Tibial nerve (tissue), 4 donors: ENCODE results near the gene CAMKK2. TPM values are rescaled to one million over a fixed set of nuclear protein-coding genes. Genes with fewer than 3 reads are reported as not detected.

Experiments used
- DNase-seq, 2 donors: peaks; one replicate each; pipeline ENCODE4 v3.0.0-alpha.2; 2019; ENCODE audit warnings: low spot score in 2 of 2
- H3K27ac ChIP-seq, 4 donors: fragments of 200-600 bp; sonication (generic) in 3 of 4; one replicate each; pipeline ENCODE4 v1.5.1; 2017 to 2019; ENCODE audit warnings: mild to moderate bottlenecking in 1 of 4
- H3K27me3 ChIP-seq, 2 donors: fragments of 200-600 bp; sonication (generic) in 1 of 2; one replicate each; pipeline versions ENCODE4 v1.5.1 to v1.6.0; 2017 to 2019
- H3K36me3 ChIP-seq, 3 donors: fragments of 200-600 bp; sonication (generic); one replicate each; pipeline ENCODE4 v1.5.1; 2018 to 2019
- H3K4me1 ChIP-seq, 4 donors: fragments of 200-600 bp; sonication (generic) in 3 of 4; one replicate each; pipeline ENCODE4 v1.5.1; 2017 to 2019
- H3K4me3 ChIP-seq, 4 donors: fragments of 200-600 bp; sonication (generic) in 3 of 4; one replicate each; pipeline ENCODE4 v1.5.1; 2017 to 2019; ENCODE audit warnings: mild to moderate bottlenecking in 1 of 4, moderate library complexity in 1 of 4
- H3K9me3 ChIP-seq, 4 donors: fragments of 200-600 bp; sonication (generic) in 3 of 4; one replicate each; pipeline ENCODE4 v1.5.1; 2017 to 2019
- CTCF ChIP-seq, 5 experiments: fragments of 200-600 bp in 3 of 5; fragments of 450-650 bp in 2 of 5; sonication (generic) in 3 of 5; IDR thresholded peaks; one replicate each; pipeline ENCODE4 v1.5.1; 2016 to 2019; ENCODE audit warnings: antibody characterized with exemption in 5 of 5, mild to moderate bottlenecking in 3 of 5, moderate library complexity in 2 of 5
- EP300 ChIP-seq, 2 donors: sonication (generic); formaldehyde crosslinking; IDR thresholded peaks; one replicate each; pipeline ENCODE4 v1.6.1; 2017; ENCODE audit warnings: antibody characterized with exemption in 2 of 2, mild to moderate bottlenecking in 1 of 2
- POLR2A ChIP-seq, 2 donors: fragments of 450-650 bp; IDR thresholded peaks; one replicate each; pipeline ENCODE4 v1.6.1; 2017; ENCODE audit warnings: antibody characterized with exemption in 2 of 2, mild to moderate bottlenecking in 2 of 2, moderate library complexity in 2 of 2
- WGBS, 2 donors: methylation state at CpG; one replicate each; pipeline ENCODE4 v1.1.5; 2018; 5-methylcytosine and 5-hydroxymethylcytosine counted together
- total RNA-seq, 4 donors: library from RNA; depleted of rRNA; stranded (reverse); fragments of >200 nt; gene quantifications; one replicate each; pipeline ENCODE4 v1.1.0, GENCODE V29; 2016

Gene CAMKK2
- total RNA-seq, 4 donors from 2014 or later = 31.0 to 39.9 (median 32.9) TPM

GRCh38 chr12:121277374-121277759, 19.1 kb downstream of the CAMKK2 start:
- H3K27ac ChIP-seq = no peak overlapping the region
- no peak overlapping the region for H3K4me3 ChIP-seq
- H3K36me3 ChIP-seq = peaks cover 0 to 34% (median 0%) of the 10 kb centered on the region in 3 donors
- DNase-seq = no peak
- H3K9me3 ChIP-seq = no peaks in the 10 kb centered on the region
- peaks cover 0 to 17% (median 5%) of the 10 kb centered on the region in 4 donors for H3K4me1 ChIP-seq
- TF ChIP-seq CTCF (IDR thresholded peaks at IDR 0.05) (no peak), EP300 (IDR thresholded peaks at IDR 0.05) (no peak), POLR2A (IDR thresholded peaks at IDR 0.05) (no peak)
- H3K27me3 ChIP-seq = no peaks in the 10 kb centered on the region
- 88 to 95% methylated on average over 6 of the region's 6 CpGs for WGBS, 2 donors

- no peak for TF ChIP-seq POLR2A (IDR thresholded peaks at IDR 0.05)
- no peak for TF ChIP-seq EP300 (IDR thresholded peaks at IDR 0.05)
- no peak for TF ChIP-seq CTCF (IDR thresholded peaks at IDR 0.05)
- 97 to 98% methylated on average over 19 to 26 of the region's 35 CpGs for WGBS, 2 donors
- H3K27me3 ChIP-seq = no peaks in the 10 kb centered on the region
- H3K9me3 ChIP-seq = no peaks in the 10 kb centered on the region
- H3K27ac ChIP-seq = no peak overlapping the region
- DNase-seq = no peak
- peaks cover 0 to 7% (median under 1%) of the 10 kb centered on the region in 4 donors for H3K4me1 ChIP-seq
- no peak overlapping the region for H3K4me3 ChIP-seq
- peaks cover 0 to 62% (median 0%) of the 10 kb centered on the region in 3 donors for H3K36me3 ChIP-seq
These were observed 22.3 kb downstream of the CAMKK2 start for GRCh38 chr12:121274036-121274763.

- Histone ChIP-seq H3K27ac (no peak overlapping the region), H3K36me3 (peaks cover 0 to 66% (median 0%) of the 10 kb centered on the region in 3 donors), H3K4me1 (no peaks in the 10 kb centered on the region)
These were observed 23.1 kb downstream of the CAMKK2 start for GRCh38 chr12:121273364-121273896.

GRCh38 chr12:121267822-121268221, 28.7 kb downstream of the CAMKK2 start:
- no peak overlapping the region for H3K27ac ChIP-seq
- H3K27me3 ChIP-seq = no peaks in the 10 kb centered on the region
- peaks cover 0 to 94% (median 2%) of the 10 kb centered on the region in 3 donors for H3K36me3 ChIP-seq
- no peak overlapping the region for H3K4me3 ChIP-seq
- H3K9me3 ChIP-seq = no peaks in the 10 kb centered on the region
- WGBS, 2 donors = 94 to 100% methylated on average over 1 of the region's 1 CpG
- no peak for DNase-seq
- H3K4me1 ChIP-seq = no peaks in the 10 kb centered on the region
- no peak for TF ChIP-seq EP300 (IDR thresholded peaks at IDR 0.05)
- no peak for TF ChIP-seq POLR2A (IDR thresholded peaks at IDR 0.05)
- no peak for TF ChIP-seq CTCF (IDR thresholded peaks at IDR 0.05)

More at GRCh38 chr12:121273364-121273896, 23.1 kb downstream of the CAMKK2 start:
- DNase-seq = no peak
- no peak for TF ChIP-seq CTCF (IDR thresholded peaks at IDR 0.05)
- TF ChIP-seq POLR2A (IDR thresholded peaks at IDR 0.05) = no peak
- no peak for TF ChIP-seq EP300 (IDR thresholded peaks at IDR 0.05)
- Histone ChIP-seq H3K27me3 (no peaks in the 10 kb centered on the region), H3K9me3 (no peaks in the 10 kb centered on the region), H3K4me3 (no peak overlapping the region)
- 89 to 94% methylated on average over 14 of the region's 14 CpGs for WGBS, 2 donors

- Histone ChIP-seq H3K36me3 (peaks cover 0 to 98% (median 2%) of the 10 kb centered on the region in 3 donors), H3K4me1 (no peaks in the 10 kb centered on the region), H3K4me3 (no peak overlapping the region), H3K27ac (no peak overlapping the region), H3K9me3 (no peaks in the 10 kb centered on the region), H3K27me3 (no peaks in the 10 kb centered on the region)
- 77 to 84% methylated on average over 10 of the region's 10 CpGs for WGBS, 2 donors
- no peak for DNase-seq
- TF ChIP-seq CTCF (IDR thresholded peaks at IDR 0.05) = no peak
- TF ChIP-seq EP300 (IDR thresholded peaks at IDR 0.05) = no peak
- TF ChIP-seq POLR2A (IDR thresholded peaks at IDR 0.05) = no peak
These were observed 31.5 kb downstream of the CAMKK2 start for GRCh38 chr12:121264951-121265515.
